ENCODE results near the gene RAB5IF. TPM values are rescaled to one million over a fixed set of nuclear protein-coding genes. Genes with fewer than 3 reads are reported as not detected.

RAB5IF gene
- total and polyA plus RNA-seq, 2 of the 13 experiments (the other 11 are each of a cell fraction or from before 2014, with no cell fraction given), result 261 to 305 TPM

DNA sequence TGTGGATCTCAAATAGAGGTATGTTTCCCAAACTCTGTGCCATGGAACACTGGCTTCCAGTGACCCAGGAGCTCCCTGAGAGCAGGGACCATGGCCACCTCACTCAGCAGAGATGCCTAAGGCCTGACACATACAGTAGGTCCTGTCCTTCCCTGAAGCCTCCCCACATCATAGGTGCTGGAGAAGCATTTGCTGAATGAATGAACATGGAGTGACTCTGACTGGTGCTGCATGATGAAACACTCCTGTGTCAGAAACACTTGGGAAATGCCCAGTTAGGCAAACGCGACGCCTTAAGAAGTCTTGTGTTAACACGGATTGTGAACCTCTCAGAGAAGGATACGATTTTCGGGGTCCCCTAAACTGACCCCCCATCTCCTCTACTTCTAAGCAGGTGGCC lies 26.1 kb downstream of the RAB5IF start (continued):
- TF ChIP-seq, protein P1, sequence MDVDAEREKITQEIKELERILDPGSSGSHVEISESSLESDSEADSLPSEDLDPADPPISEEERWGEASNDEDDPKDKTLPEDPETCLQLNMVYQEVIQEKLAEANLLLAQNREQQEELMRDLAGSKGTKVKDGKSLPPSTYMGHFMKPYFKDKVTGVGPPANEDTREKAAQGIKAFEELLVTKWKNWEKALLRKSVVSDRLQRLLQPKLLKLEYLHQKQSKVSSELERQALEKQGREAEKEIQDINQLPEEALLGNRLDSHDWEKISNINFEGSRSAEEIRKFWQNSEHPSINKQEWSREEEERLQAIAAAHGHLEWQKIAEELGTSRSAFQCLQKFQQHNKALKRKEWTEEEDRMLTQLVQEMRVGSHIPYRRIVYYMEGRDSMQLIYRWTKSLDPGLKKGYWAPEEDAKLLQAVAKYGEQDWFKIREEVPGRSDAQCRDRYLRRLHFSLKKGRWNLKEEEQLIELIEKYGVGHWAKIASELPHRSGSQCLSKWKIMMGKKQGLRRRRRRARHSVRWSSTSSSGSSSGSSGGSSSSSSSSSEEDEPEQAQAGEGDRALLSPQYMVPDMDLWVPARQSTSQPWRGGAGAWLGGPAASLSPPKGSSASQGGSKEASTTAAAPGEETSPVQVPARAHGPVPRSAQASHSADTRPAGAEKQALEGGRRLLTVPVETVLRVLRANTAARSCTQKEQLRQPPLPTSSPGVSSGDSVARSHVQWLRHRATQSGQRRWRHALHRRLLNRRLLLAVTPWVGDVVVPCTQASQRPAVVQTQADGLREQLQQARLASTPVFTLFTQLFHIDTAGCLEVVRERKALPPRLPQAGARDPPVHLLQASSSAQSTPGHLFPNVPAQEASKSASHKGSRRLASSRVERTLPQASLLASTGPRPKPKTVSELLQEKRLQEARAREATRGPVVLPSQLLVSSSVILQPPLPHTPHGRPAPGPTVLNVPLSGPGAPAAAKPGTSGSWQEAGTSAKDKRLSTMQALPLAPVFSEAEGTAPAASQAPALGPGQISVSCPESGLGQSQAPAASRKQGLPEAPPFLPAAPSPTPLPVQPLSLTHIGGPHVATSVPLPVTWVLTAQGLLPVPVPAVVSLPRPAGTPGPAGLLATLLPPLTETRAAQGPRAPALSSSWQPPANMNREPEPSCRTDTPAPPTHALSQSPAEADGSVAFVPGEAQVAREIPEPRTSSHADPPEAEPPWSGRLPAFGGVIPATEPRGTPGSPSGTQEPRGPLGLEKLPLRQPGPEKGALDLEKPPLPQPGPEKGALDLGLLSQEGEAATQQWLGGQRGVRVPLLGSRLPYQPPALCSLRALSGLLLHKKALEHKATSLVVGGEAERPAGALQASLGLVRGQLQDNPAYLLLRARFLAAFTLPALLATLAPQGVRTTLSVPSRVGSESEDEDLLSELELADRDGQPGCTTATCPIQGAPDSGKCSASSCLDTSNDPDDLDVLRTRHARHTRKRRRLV (CRISPR knock-in tag; IDR thresholded peaks at IDR 0.05), result no peak
- TF ChIP-seq, protein P2, sequence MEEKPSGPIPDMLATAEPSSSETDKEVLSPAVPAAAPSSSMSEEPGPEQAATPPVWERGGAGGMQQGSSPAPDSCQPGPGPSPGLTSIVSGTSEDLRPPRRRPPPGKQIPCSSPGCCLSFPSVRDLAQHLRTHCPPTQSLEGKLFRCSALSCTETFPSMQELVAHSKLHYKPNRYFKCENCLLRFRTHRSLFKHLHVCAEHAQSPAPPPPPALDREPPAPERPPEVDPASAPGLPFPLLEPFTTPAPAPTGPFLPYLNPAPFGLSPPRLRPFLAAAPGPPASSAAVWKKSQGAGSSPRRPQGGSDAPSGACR (CRISPR knock-in tag; IDR thresholded peaks at IDR 0.05), result no peak

DNA sequence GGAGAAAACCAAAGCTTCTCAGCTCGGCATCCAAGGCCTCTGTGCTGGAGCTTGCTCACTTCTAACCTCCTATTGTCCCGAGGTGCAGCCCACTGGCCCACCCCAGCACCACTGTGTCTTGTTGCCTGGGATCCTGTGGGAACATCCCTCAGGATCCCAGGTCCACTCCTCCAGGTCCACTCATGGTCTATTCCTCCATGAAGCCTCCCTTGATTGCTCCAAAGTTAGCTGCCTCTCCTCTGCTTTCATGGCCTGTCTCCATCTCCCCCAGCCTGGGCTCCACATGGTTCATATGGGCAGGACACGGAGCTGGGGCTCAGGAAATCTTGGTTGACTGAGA lies 26.5 kb downstream of the RAB5IF start:
- DNase-seq (ENCODE audit: low spot score) (no peak), FAIRE-seq (no peak), ATAC-seq (peak; percentile 36)
- Histone ChIP-seq H3K9ac (ENCODE audit: insufficient read depth, low read depth, low read length) (peak overlapping the region; percentile 71), H3K4me2 (ENCODE audit: low read depth, low read length) (peak overlapping the region; percentile 88), H2AFZ (ENCODE audit: low read length) (peak overlapping the region; percentile 74), H3K4me3 (replicated peaks in 1 of 3; ENCODE audit: insufficient read depth in 1 of 3, low read depth in 2 of 3, low read length in 3 of 3) (peak overlapping the region in 2 of 3 experiments; percentile 26 to 68; a peak in 2 of 6 replicates), H3K36me3 (replicated peaks in 1 of 2; ENCODE audit: control insufficient read depth in 1 of 2, insufficient read depth in 2 of 2, low read length in 2 of 2) (no peaks in the 10 kb centered on the region), H3K27me3 (ENCODE audit: control insufficient read depth in 1 of 2, insufficient read depth in 2 of 2, low read length in 2 of 2) (no peaks in the 10 kb centered on the region), H3K27ac (ENCODE audit: extremely low read length, insufficient read depth, low read length) (peak overlapping the region; percentile 14), H3K79me2 (ENCODE audit: insufficient read depth, low read length) (no peaks in the 10 kb centered on the region), H3K4me1 (ENCODE audit: insufficient read depth, low read length) (peaks cover 36% of the 10 kb centered on the region), H3K9me3 (ENCODE audit: low read length) (no peaks in the 10 kb centered on the region), H4K20me1 (ENCODE audit: insufficient read depth, low read length) (no peaks in the 10 kb centered on the region)
- BruUV-seq (replicated peaks), result no TSS peak
- in situ Hi-C loops (cut with HindIII; ENCODE audit: extremely low pct_ligation_motif_present, low pct_unique_long_range_greater_than_20kb), result no loop called here
- WGBS (ENCODE audit: low lambda C conversion rate), result 62% methylated on average over 3 of the region's 3 CpGs
- ChIA-PET POLR2A (interaction anchor here (0.8 to 5.5 kb wide), 15 partner anchors 8 to 177 kb away, joined by 3 to 54 read pairs (median 5); partner anchors contain the start of genes NDRG3 and RAB5IF), CTCF (ENCODE audit: low intra/inter-chr PET ratio, low total read pairs) (interaction anchor here (1.3 to 1.8 kb wide), 4 partner anchors 19 to 76 kb away, joined by 3 to 20 read pairs (median 6); partner anchors contain the start of gene RAB5IF)
- intact Hi-C loops (cut with micrococcal nuclease; ENCODE audit: unreplicated experiment), result loop anchor here (1.0 kb wide), 1 partner anchor 20 kb away; no protein-coding TSS in a partner anchor
- TF ChIP-seq ZNF160 (CRISPR knock-in tag; IDR thresholded peaks at IDR 0.05) (no peak), ZNF235 (CRISPR knock-in tag; IDR thresholded peaks at IDR 0.05; ENCODE audit: borderline replicate concordance) (no peak), KDM1A (CRISPR knock-in tag; IDR thresholded peaks at IDR 0.05) (no peak), HDAC1 (CRISPR knock-in tag; IDR thresholded peaks at IDR 0.05) (no peak), CBX1 (IDR thresholded peaks at IDR 0.05; ENCODE audit: low read depth) (peak; percentile 12), ZNF543 (CRISPR knock-in tag; IDR thresholded peaks at IDR 0.05) (no peak), ZNF550 (CRISPR knock-in tag; IDR thresholded peaks at IDR 0.05; ENCODE audit: borderline replicate concordance) (peak; percentile 63; the same call in 1 of the 2 replicates), ZNF337 (CRISPR knock-in tag; IDR thresholded peaks at IDR 0.05; ENCODE audit: borderline replicate concordance, low read depth) (0 out of 2 replicates have a peak, but pooled peaks have one; percentile 2), ZNF547 (CRISPR knock-in tag; IDR thresholded peaks at IDR 0.05) (no peak), MEIS2 (CRISPR knock-in tag; IDR thresholded peaks at IDR 0.05) (0 out of 2 replicates have a peak, but pooled peaks have one; percentile 17), ZSCAN21 (CRISPR knock-in tag; IDR thresholded peaks at IDR 0.05; ENCODE audit: borderline replicate concordance) (0 out of 2 replicates have a peak, but pooled peaks have one; percentile 53)
- TF ChIP-seq, protein P3, sequence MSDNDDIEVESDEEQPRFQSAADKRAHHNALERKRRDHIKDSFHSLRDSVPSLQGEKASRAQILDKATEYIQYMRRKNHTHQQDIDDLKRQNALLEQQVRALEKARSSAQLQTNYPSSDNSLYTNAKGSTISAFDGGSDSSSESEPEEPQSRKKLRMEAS (IDR thresholded peaks at IDR 0.05), result 0 out of 2 replicates have a peak, but pooled peaks have one; percentile 14
- TF ChIP-seq, protein P4, sequence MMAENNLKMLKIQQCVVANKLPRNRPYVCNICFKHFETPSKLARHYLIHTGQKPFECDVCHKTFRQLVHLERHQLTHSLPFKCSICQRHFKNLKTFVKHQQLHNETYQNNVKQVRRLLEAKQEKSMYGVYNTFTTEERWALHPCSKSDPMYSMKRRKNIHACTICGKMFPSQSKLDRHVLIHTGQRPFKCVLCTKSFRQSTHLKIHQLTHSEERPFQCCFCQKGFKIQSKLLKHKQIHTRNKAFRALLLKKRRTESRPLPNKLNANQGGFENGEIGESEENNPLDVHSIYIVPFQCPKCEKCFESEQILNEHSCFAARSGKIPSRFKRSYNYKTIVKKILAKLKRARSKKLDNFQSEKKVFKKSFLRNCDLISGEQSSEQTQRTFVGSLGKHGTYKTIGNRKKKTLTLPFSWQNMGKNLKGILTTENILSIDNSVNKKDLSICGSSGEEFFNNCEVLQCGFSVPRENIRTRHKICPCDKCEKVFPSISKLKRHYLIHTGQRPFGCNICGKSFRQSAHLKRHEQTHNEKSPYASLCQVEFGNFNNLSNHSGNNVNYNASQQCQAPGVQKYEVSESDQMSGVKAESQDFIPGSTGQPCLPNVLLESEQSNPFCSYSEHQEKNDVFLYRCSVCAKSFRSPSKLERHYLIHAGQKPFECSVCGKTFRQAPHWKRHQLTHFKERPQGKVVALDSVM (CRISPR knock-in tag; IDR thresholded peaks at IDR 0.05), result no peak

Data from HepG2 (cell line).